Keratinocyte (primary cell): ENCODE data around the gene VCAM1. TPM values are rescaled to one million over a fixed set of nuclear protein-coding genes. Genes with fewer than 3 reads are reported as not detected.

ENCODE experiments used
- DNase-seq: peaks from one replicate; pipeline ENCODE4 v3.0.0-alpha.2; 2011; ENCODE audit warnings: low read depth, missing footprints, low spot score
- FAIRE-seq: peaks from 2 replicates; lab custom pipeline; 2011; peaks lifted over from hg19 to GRCh38; lab: Jason Lieb, UNC
- H2AFZ ChIP-seq: 2 replicates; pipeline ENCODE4 v1.6.0; 2012; ENCODE audit warnings: low read length, control low read depth, inconsistent platforms; ENCODE audit not compliant: control insufficient read depth
- H3K27ac ChIP-seq: 2 replicates; pipeline ENCODE4 v1.5.1; 2011; ENCODE audit warnings: low read length; ENCODE audit not compliant: control insufficient read depth, insufficient read depth
- H3K27me3 ChIP-seq: 3 replicates; pipeline ENCODE4 v1.6.0; 2011; ENCODE audit warnings: low read length; ENCODE audit not compliant: control insufficient read depth, insufficient read depth; ENCODE audit errors: extremely low read depth
- H3K36me3 ChIP-seq, 2 experiments: 2 replicates in 1 of 2; 3 replicates in 1 of 2; pipeline ENCODE4 v1.5.1; 2011; ENCODE audit warnings: low read length in 2 of 2, mild to moderate bottlenecking in 1 of 2; ENCODE audit not compliant: control insufficient read depth in 2 of 2, insufficient read depth in 2 of 2; ENCODE audit errors: extremely low read depth in 1 of 2
- H3K4me1 ChIP-seq: 3 replicates; pipeline ENCODE4 v1.5.1; 2011; ENCODE audit warnings: low read length; ENCODE audit not compliant: control insufficient read depth, insufficient read depth; ENCODE audit errors: extremely low read depth
- H3K4me2 ChIP-seq: 3 replicates; pipeline ENCODE4 v1.6.0; 2011; ENCODE audit warnings: low read depth, low read length; ENCODE audit not compliant: control insufficient read depth, insufficient read depth; ENCODE audit errors: extremely low read depth
- H3K4me3 ChIP-seq, 3 experiments: fragments of 200-600 bp in 1 of 3; sonication (generic) in 1 of 3; 2 replicates in 2 of 3; 3 replicates in 1 of 3; pipeline ENCODE4 v1.5.1; 2011 to 2016; ENCODE audit warnings: low read length in 3 of 3, mild to moderate bottlenecking in 3 of 3, control low read depth in 2 of 3, inconsistent platforms in 1 of 3, low read depth in 1 of 3, mixed read lengths in 1 of 3, mixed run types in 1 of 3, moderate library complexity in 1 of 3; ENCODE audit not compliant: control insufficient read depth in 2 of 3, insufficient read depth in 2 of 3; ENCODE audit errors: extremely low read depth in 1 of 3
- H3K79me2 ChIP-seq: 2 replicates; pipeline ENCODE4 v1.6.0; 2012; ENCODE audit warnings: low read length; ENCODE audit not compliant: control insufficient read depth, insufficient read depth
- H3K9ac ChIP-seq: 3 replicates; pipeline ENCODE4 v1.6.0; 2011; ENCODE audit warnings: low read length; ENCODE audit not compliant: control insufficient read depth, insufficient read depth; ENCODE audit errors: extremely low read depth
- H3K9me1 ChIP-seq: 3 replicates; pipeline ENCODE4 v1.6.0; 2011; ENCODE audit warnings: low read length; ENCODE audit not compliant: control insufficient read depth, insufficient read depth; ENCODE audit errors: extremely low read depth
- H3K9me3 ChIP-seq: 2 replicates; pipeline ENCODE4 v1.5.1; 2012; ENCODE audit warnings: low read depth, low read length; ENCODE audit not compliant: control insufficient read depth
- H4K20me1 ChIP-seq: 3 replicates; pipeline ENCODE4 v1.6.0; 2011; ENCODE audit warnings: low read length; ENCODE audit not compliant: control insufficient read depth, insufficient read depth; ENCODE audit errors: extremely low read depth
- EZH2 ChIP-seq: IDR thresholded peaks from one replicate; pipeline ENCODE4 v1.6.1; 2012; ENCODE audit warnings: inconsistent platforms, mild to moderate bottlenecking, low read length, moderate library complexity
- dilution Hi-C: fragments of 300-500 bp; cut with MboI; formaldehyde crosslinking; loops from one replicate; pipeline ENCODE4 v1.7.0; 2020; ENCODE audit warnings: low sequenced_read_pairs; ENCODE audit not compliant: extremely low pct_ligation_motif_present
- polyA minus RNA-seq, 3 experiments: library from RNA; depleted of rRNA, polyadenylated mRNA; stranded (reverse); fragments of >200 nt; gene quantifications; 1 replicate in 1 of 3; 2 replicates in 1 of 3; 3 replicates in 1 of 3; pipeline ENCODE4 v1.2.3, GENCODE V29; 2011
- polyA plus RNA-seq, 5 experiments: library from polyadenylated mRNA; depleted of rRNA in 3 of 5; stranded (reverse) in 3 of 5; stranded (forward) in 1 of 5; unstranded in 1 of 5; fragments of >200 nt; gene quantifications; 1 replicate in 1 of 5; 2 replicates in 3 of 5; 3 replicates in 1 of 5; pipeline versions ENCODE4 v1.2.1 to v1.2.3, GENCODE V29; 2011 to 2012; ENCODE audit warnings: missing spikeins in 2 of 5, low read depth in 1 of 5, low replicate concordance in 1 of 5
- TF ChIP-seq, protein P1 (sequence below), 3 experiments: IDR thresholded peaks in 1 of 3; conservative IDR thresholded peaks in 1 of 3; optimal IDR thresholded peaks in 1 of 3; 2 replicates in 2 of 3; 3 replicates in 1 of 3; pipeline versions ENCODE3 to v1.5.1; 2011; ENCODE audit warnings: low read length in 3 of 3, mild to moderate bottlenecking in 3 of 3, moderate library complexity in 2 of 3, control low read depth in 1 of 3, inconsistent platforms in 1 of 3; ENCODE audit not compliant: insufficient read depth in 2 of 3; ENCODE audit errors: extremely low read depth in 1 of 3

Gene VCAM1, protein sequence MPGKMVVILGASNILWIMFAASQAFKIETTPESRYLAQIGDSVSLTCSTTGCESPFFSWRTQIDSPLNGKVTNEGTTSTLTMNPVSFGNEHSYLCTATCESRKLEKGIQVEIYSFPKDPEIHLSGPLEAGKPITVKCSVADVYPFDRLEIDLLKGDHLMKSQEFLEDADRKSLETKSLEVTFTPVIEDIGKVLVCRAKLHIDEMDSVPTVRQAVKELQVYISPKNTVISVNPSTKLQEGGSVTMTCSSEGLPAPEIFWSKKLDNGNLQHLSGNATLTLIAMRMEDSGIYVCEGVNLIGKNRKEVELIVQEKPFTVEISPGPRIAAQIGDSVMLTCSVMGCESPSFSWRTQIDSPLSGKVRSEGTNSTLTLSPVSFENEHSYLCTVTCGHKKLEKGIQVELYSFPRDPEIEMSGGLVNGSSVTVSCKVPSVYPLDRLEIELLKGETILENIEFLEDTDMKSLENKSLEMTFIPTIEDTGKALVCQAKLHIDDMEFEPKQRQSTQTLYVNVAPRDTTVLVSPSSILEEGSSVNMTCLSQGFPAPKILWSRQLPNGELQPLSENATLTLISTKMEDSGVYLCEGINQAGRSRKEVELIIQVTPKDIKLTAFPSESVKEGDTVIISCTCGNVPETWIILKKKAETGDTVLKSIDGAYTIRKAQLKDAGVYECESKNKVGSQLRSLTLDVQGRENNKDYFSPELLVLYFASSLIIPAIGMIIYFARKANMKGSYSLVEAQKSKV
- not detected in 3 replicates for polyA plus RNA-seq
- polyA plus RNA-seq (2011; ENCODE audit: low read depth): not detected
- not detected in 2 replicates for polyA plus RNA-seq (2011; cell fraction: cytosol; rRNA removed)
- polyA plus RNA-seq (2011; cell fraction: nucleus; rRNA removed): not detected in 2 replicates
- not detected in 2 replicates for polyA plus RNA-seq (2012; ENCODE audit: low replicate concordance)
- polyA minus RNA-seq: not detected in 3 replicates
- polyA minus RNA-seq (2011; cell fraction: cytosol; rRNA and poly(A)+ RNA removed): not detected
- polyA minus RNA-seq (2011; cell fraction: nucleus; rRNA and poly(A)+ RNA removed): not detected in 2 replicates

DNA sequence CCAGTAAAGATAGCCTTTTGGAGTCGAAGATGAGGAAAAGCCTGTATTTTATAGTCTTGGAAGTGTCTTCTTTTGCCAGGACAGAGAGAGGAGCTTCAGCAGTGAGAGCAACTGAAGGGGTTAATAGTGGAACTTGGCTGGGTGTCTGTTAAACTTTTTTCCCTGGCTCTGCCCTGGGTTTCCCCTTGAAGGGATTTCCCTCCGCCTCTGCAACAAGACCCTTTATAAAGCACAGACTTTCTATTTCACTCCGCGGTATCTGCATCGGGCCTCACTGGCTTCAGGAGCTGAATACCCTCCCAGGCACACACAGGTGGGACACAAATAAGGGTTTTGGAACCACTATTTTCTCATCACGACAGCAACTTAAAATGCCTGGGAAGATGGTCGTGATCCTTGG, at the start of gene VCAM1:
Gene VCAM1 (plus strand): TSS at position 253 of the 400 bp plus-strand sequence. CDS start 119 bp downstream, at position 372.
- Histone ChIP-seq H3K79me2 (no peaks in the 10 kb centered on the region), H2AFZ (no peak within 1 kb of the TSS), H3K9ac (no peak within 1 kb of the TSS), H3K4me3 (no peak within 1 kb of the TSS), H3K9me1 (no peaks in the 10 kb centered on the region), H3K36me3 (no peaks in the 10 kb centered on the region), H3K9me3 (no peaks in the 10 kb centered on the region), H3K27me3 (peaks cover 5% of the 10 kb centered on the region), H4K20me1 (no peaks in the 10 kb centered on the region), H3K4me1 (no peaks in the 10 kb centered on the region), H3K27ac (no peak within 1 kb of the TSS), H3K4me2 (no peak within 1 kb of the TSS)
- TF ChIP-seq, protein P1, sequence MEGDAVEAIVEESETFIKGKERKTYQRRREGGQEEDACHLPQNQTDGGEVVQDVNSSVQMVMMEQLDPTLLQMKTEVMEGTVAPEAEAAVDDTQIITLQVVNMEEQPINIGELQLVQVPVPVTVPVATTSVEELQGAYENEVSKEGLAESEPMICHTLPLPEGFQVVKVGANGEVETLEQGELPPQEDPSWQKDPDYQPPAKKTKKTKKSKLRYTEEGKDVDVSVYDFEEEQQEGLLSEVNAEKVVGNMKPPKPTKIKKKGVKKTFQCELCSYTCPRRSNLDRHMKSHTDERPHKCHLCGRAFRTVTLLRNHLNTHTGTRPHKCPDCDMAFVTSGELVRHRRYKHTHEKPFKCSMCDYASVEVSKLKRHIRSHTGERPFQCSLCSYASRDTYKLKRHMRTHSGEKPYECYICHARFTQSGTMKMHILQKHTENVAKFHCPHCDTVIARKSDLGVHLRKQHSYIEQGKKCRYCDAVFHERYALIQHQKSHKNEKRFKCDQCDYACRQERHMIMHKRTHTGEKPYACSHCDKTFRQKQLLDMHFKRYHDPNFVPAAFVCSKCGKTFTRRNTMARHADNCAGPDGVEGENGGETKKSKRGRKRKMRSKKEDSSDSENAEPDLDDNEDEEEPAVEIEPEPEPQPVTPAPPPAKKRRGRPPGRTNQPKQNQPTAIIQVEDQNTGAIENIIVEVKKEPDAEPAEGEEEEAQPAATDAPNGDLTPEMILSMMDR (optimal IDR thresholded peaks at IDR 0.05 in 1 of 3, IDR thresholded peaks at IDR 0.05 in 1 of 3, conservative IDR thresholded peaks at IDR 0.05 in 1 of 3; ENCODE audit: extremely low read depth in 1 of 3, insufficient read depth in 2 of 3, low read length in 3 of 3): no peak
- no peak for TF ChIP-seq EZH2
- DNase-seq (no peak), FAIRE-seq (no peak)
- dilution Hi-C loops: no loop called here

DNA sequence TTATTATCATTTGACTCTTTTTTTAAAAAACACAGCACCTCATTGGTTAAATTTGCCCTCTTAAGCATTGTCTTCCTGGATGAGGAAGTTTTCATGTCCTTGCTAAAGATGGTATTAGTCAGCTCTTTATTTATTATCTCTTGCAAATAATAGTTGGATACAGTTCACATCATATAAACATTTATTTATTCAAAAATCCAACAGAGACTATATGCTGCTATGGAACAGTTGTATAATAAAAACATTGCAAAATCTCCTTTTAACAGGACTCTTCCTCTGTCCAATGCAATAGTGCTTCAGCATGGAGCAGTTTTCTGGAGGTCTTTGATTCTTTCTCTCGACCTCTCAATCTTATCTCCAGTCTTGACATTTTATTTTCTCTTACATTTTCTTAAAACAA, 49.5 kb upstream of the VCAM1 start:
- H3K27ac ChIP-seq: no peak overlapping the region
- no peak overlapping the region for H3K4me3 ChIP-seq
- H3K27me3 ChIP-seq: no peaks in the 10 kb centered on the region
- H3K4me1 ChIP-seq: no peaks in the 10 kb centered on the region
- H3K4me2 ChIP-seq: no peak overlapping the region
- no peak for TF ChIP-seq EZH2
- TF ChIP-seq, protein P1 (optimal IDR thresholded peaks at IDR 0.05 in 1 of 3, IDR thresholded peaks at IDR 0.05 in 1 of 3, conservative IDR thresholded peaks at IDR 0.05 in 1 of 3; ENCODE audit: extremely low read depth in 1 of 3, insufficient read depth in 2 of 3, low read length in 3 of 3): no peak
- dilution Hi-C loops: no loop called here
- no peaks in the 10 kb centered on the region for H3K36me3 ChIP-seq
- no peaks in the 10 kb centered on the region for H3K79me2 ChIP-seq
- no peaks in the 10 kb centered on the region for H4K20me1 ChIP-seq
- FAIRE-seq: no peak
- H3K9ac ChIP-seq: no peak overlapping the region
- H3K9me3 ChIP-seq: no peaks in the 10 kb centered on the region
- no peaks in the 10 kb centered on the region for H3K9me1 ChIP-seq
- no peak overlapping the region for H2AFZ ChIP-seq
- DNase-seq: no peak
